ENCODE data around the gene TXNRD3.

DNA sequence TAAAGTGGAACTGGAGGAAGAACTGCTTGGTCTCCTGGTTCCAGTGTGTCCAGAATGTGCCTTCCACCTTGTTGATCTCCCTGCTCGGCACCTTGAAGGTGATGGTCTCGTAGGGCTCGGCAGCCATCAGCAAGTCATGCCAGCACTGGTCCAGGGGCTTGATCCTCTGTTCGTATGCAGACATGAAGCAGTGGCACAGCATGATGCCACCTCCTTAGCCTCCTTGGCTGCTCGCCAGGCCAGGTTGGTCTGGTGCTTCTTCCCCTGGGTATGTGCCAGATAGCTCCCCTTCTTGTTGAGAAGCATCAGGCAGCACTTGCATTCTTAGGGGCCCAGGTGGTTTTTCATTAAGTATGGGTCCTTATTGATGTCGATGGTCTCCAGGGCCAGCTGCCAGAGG lies 17.8 kb upstream of the TXNRD3 start:
- TF ChIP-seq CTCF (IDR thresholded peaks at IDR 0.05) (no peak), POLR2AphosphoS5 (IDR thresholded peaks at IDR 0.05) (no peak), POLR2A (IDR thresholded peaks at IDR 0.05) (no peak), EP300 (IDR thresholded peaks at IDR 0.05) (no peak)

Data from upper lobe of left lung (tissue), 4 donors.